H1 (cell line): ENCODE measurements around the gene NUPR1.

Source experiments
- ASH2L ChIP-seq: fragments of 200-600, 300-600 bp; sonication (generic); IDR thresholded peaks from one replicate; pipeline ENCODE4 v1.7.1; 2017; ENCODE audit warnings: low read length
- ATF3 ChIP-seq: IDR thresholded peaks from 2 replicates; pipeline ENCODE4 v1.6.1; 2011; ENCODE audit warnings: low read depth, mild to moderate bottlenecking, low read length; ENCODE audit not compliant: insufficient read depth
- CHD2 ChIP-seq: IDR thresholded peaks from 2 replicates; pipeline ENCODE4 v1.6.1; 2012; ENCODE audit warnings: low read length, improper control_type of control experiment
- CTCF ChIP-seq, 3 experiments: IDR thresholded peaks; 1 replicate in 2 of 3; 2 replicates in 1 of 3; pipeline versions ENCODE4 v1.5.1 to v1.6.1; 2011; ENCODE audit warnings: low read length in 3 of 3, mild to moderate bottlenecking in 3 of 3, inconsistent platforms in 2 of 3, low read depth in 1 of 3, moderate library complexity in 1 of 3; ENCODE audit not compliant: insufficient read depth in 1 of 3; ENCODE audit errors: control extremely low read depth in 1 of 3
- EZH2 ChIP-seq: fragments of 200-600 bp; sonication (generic); IDR thresholded peaks from 2 replicates; pipeline ENCODE4 v1.7.1; 2012; ENCODE audit warnings: low read depth, mild to moderate bottlenecking, moderate library complexity, low read length, inconsistent platforms; ENCODE audit not compliant: severe bottlenecking
- POLR2A ChIP-seq, 2 experiments: IDR thresholded peaks; 1 replicate in 1 of 2; 2 replicates in 1 of 2; pipeline ENCODE4 v1.6.1; 2011; ENCODE audit warnings: low read depth in 2 of 2, low read length in 2 of 2, mild to moderate bottlenecking in 2 of 2; ENCODE audit errors: control extremely low read depth in 1 of 2
- TAF1 ChIP-seq: IDR thresholded peaks from 2 replicates; pipeline ENCODE4 v1.6.1; 2011; ENCODE audit warnings: mild to moderate bottlenecking, low read depth, low read length

GRCh38 chr16:28544998-28545397 is 6.2 kb upstream of the NUPR1 start:
- TF ChIP-seq CTCF (IDR thresholded peaks at IDR 0.05; ENCODE audit: control extremely low read depth in 1 of 3, insufficient read depth in 1 of 3, low read depth in 1 of 3, low read length in 3 of 3): no peak
- no peak for TF ChIP-seq ASH2L
- no peak for TF ChIP-seq POLR2A (IDR thresholded peaks at IDR 0.05; ENCODE audit: control extremely low read depth in 1 of 2, low read depth in 2 of 2, low read length in 2 of 2)
- no peak for TF ChIP-seq CHD2
- no peak for TF ChIP-seq TAF1
- no peak for TF ChIP-seq EZH2
- TF ChIP-seq ATF3: no peak
